Iris pigment epithelial cell (primary cell): Measurements from ENCODE around the gene SYNC.
"Not testable (repeated sequence)": the region's sequence is repeated elsewhere in the genome, so short reads cannot be mapped to it uniquely, and the experiment has no call there.

ENCODE experiments used
- DNase-seq: peaks from one replicate; pipeline ENCODE4 v3.0.0-alpha.2; 2011; ENCODE audit warnings: low read depth

The SYNC gene

DNA sequence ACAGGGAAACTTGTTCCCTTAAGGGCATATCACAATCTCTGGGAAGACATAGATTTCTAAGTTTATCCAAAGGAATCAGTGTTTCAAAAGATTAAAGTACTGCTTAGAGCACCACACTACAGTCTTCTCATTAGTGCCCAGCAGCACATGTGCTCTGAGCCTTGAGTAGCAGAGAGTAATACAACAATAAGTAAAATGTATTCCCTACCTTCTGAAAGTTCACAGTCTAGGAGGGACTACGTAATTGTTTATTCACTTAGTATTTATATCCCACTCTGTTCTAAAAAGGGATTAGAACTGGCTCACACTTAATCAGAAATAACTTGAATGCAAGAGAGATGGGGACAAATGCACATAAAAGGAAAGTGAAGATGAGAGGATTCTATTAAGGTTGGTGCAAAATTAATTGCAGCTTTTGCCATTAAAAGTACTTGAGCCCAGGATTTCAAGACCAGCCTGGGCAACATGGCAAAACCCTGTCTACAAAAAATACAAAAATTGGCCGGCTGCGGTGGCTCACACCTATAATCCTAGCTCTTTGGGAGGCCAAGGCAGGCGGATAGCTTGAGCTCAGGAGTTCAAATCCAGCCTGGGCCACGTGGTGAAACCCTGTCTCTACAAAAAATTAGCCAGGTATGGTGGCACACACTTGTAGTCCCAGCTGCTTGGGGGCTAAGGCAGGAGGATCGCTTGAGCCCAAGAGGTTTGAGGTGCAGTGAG is 9.0 kb downstream of the SYNC start:
- no peak for DNase-seq

DNA sequence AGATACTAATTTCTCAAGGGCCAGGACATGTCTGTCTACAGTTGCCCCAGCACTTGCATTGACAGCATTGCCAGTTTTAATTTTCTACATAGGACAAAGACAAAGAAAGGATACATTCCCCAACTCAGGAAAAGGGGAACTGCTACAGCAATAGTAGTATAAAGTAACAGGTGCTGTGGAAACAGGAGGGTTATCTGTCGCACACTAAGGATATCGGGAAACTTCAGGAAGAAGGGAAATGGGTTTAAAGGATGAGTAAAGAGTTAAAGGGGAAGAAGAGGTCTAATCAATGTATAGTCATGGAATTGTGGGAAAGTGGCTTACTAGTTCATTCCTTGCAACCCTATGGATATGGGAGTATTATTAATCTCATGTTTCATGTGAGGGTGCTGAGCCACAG is 16.2 kb downstream of the SYNC start:
- DNase-seq: no peak

GRCh38 chr1:32685498-32685897 is 17.1 kb downstream of the SYNC start:
- no peak for DNase-seq

GRCh38 chr1:32684167-32684811 is 18.3 kb downstream of the SYNC start:
- peak; percentile 76 for DNase-seq

DNA sequence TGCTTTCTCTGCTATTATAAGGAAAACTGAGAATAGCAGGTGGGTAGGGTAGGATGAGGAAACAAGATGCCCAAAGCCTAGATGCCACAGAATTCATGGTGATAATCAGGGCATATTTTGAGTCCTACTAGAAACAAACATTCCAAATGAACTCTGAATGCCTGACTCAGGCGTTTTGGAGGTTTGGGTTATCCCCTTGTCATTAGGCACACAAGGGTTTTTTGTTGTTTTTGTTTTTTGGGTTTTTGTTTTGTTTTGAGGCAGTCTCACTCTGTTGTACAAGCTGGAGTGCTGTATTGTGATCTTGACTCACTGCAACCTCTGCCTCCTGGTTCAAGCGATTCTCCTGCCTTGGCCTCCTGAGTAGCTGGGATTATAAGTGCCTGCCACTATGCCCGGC is 19.2 kb downstream of the SYNC start:
- DNase-seq: no peak

DNA sequence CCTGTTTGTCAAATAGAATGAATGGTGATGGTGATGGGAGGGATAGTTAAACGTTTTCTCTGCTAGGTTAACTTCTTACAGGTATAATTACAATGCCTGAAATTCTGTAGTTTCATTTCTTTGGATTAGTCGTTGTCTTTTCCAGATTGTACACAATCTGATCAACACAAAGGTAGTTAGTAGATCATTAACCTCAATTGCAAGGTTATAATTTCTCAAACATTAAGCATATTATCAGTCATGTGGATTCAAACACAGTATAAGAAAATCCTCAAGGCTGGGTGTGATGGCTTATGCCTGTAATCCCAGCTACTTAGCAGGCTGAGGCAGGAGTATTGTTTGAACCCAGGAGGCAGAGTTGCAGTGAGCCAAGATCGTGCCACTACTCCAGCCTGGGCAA is 20.6 kb downstream of the SYNC start:
- DNase-seq: no peak

DNA sequence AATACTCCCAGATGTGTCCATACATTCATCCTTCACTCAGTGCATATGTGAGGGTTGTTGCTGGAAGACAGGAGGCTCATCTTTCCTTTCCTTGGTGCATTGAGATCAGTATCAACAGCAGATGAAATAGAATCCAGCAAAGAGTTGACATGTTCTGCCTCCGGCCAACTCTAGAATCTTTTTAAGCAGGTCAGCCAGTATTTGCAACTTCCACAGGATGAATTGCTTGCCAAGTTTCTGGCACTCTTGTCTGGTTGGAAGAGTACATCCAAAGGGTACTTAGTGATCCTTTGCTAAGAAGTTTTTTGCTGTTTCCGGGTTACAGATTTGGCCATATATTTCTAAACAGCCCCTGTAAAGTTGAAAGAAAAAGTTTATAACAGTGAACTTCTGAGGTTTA is 21.1 kb downstream of the SYNC start:
- DNase-seq: peak; percentile 57

- no peak for DNase-seq
These were observed 21.9 kb downstream of the SYNC start for GRCh38 chr1:32680642-32681041.

GRCh38 chr1:32679993-32680392 is 22.6 kb downstream of the SYNC start:
- DNase-seq: not testable (repeated sequence)

DNA sequence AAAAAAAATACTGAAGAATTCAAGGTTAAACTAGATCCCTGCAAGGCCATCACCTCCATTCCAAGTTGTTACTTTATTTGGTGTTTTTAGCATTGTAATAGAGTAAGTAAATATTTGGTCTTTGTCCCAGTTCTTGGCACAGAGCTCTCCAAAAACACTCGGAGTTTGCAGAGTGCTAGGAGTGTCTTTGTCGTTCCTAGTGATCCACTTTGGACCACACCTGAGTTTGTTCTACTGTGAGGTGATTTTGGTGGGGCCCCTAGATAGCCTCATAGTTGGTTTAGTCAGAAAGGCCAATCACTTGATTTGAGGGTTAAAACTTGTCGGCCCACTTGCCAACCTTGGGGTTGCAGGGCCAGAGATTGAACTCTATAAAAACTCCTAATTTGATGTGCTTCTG is 25.6 kb downstream of the SYNC start:
- no peak for DNase-seq

DNA sequence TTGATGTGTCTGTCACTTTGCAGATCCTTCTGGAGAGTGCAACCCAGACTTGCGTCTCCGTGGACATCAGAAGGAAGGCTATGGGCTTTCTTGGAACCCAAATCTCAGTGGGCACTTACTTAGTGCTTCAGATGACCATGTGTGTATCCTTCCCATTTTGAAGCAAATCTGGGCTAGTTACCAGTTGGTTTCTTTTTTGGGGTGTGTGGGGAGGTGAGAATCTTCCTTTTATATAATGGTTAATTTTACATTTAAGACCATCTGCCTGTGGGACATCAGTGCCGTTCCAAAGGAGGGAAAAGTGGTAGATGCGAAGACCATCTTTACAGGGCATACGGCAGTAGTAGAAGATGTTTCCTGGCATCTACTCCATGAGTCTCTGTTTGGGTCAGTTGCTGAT is 33.9 kb downstream of the SYNC start:
- not testable (repeated sequence) for DNase-seq

- peak; percentile 20 for DNase-seq
These were observed 35.5 kb downstream of the SYNC start for GRCh38 chr1:32666901-32667566.

DNA sequence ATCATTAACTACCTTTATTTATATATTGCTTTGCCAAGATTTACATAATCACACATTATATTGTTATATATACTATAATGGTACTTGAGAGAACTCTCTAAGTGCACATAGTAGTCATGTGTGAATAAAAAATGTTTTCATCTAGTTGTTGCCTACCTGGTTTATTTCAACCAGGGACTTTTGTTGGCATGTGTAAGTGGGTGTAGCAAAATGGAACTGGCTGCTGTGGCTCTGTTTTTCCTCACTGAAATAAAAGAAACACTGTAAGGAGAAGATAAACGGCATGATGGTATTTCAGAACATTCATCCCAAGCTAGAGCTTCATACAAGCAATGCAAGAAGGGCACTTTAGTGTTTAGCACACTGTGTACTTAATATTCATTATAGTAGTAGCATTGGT is 36.7 kb downstream of the SYNC start:
- DNase-seq: no peak

DNA sequence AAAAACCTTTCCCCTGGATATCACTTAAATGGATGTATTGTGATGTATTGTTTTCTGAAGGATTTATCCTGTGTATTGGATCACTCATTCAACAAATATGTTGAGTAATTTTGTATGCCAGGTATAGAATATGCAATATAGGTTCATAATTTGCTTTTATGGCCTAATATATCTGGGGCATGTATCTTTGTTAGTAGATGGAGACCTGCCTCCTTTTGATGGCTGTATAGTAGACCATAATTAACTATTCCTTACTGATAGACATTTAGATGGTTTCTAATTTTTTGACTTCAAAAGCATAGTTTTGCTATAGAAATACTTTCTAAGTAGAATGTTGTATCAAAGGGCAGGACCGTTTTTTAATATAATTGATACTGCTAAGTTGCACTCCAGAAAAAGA is 43.0 kb downstream of the SYNC start:
- DNase-seq: no peak

DNA sequence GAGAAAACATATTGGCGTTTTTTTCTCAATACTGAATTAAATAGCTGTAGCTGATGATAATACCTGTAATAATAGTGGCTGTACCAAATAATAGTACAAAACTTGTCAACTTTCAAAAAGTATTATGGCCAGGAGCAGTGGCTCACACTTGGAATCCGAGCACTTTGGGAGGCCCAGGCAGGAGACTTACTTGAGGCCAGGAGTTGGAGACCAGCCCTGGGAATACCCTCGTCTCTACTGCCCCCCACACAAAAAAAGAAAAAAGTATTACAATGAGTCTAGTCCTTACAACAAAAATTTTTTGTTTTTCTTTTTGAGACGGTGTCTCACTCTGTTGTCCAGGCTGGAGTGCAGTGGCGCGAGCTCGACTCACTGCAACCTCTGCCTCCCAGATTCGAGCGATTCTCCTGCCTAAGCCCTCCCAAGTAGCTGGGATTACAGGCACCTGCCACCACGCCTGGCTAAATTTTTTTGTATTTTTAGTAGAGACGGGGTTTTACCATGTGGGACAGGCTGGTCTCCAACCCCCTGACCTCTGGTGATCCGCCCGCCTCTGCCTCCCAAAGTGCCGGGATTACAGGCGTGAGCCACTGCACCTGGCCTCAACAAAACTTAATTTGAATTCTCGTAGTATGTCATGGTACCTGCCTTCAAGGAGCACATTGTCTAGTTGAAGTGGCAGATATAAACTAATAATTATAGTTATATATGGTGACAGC is 50.2 kb downstream of the SYNC start:
- no peak for DNase-seq

DNA sequence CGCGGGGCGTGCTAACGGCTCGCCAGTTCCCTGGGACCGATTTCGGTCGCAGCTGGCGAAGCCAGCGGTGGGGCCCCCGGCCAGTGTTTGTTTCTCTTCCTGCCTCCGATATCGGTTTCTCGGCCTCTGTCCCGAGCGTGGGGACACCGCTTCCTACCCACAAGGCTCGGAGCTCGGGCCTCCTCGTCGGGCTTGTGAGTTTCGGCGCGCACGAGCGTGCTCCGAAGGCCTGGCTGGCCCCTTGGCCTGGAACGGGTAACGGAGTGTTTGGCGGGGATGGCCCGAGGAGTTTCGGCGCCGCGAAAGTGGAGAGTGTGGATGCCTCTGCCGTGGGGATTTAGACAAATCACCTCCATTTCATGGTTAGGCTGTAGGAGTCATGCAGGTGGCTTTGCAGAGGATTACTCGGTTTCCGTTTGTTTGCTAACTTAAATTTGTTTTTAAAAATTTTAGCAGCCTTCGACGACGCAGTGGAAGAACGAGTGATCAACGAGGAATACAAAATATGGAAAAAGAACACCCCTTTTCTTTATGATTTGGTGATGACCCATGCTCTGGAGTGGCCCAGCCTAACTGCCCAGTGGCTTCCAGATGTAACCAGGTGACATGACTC is 51.0 kb downstream of the SYNC start:
- peak; percentile 58 for DNase-seq

DNA sequence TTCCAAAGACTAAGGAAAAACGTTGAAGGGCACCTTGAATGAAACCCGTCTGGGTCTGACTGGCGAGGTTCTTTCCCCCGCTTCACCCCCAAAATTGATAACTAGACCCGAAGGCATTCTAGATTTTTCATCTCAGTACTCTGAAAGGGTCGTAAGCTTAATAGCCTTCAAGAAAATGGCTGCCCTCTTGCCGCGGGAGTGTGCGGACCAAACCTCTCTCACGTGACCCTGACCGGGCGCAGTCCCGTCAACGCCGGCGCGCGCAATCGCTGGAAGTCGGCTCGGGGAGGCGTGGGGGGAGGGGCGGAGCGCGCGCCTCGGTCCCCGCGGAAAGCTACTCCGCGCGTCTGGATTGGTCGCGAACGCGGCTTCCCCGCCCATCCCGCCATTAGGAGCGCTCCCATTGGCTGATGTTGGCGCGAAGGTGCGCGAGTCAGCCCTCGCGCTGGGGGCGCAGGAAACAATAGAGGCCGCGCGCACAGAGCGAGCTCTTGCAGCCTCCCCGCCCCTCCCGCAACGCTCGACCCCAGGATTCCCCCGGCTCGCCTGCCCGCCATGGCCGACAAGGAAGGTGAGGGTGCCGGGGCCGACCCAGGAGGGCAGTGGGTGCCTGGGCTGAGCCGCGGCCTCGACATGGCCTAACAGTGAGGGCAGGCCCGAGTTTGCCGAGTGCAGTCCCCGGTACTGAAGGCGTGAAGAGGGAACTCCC is 51.7 kb downstream of the SYNC start, which contains the start of gene RBBP4:
Gene RBBP4 (plus strand): TSS at position 457 of the 709 bp plus-strand sequence. CDS start 99 bp downstream, at position 556.
- DNase-seq: peak; percentile 97

GRCh38 chr1:32650248-32650751 is 52.3 kb downstream of the SYNC start, which contains the start of gene ZBTB8OS:
ZBTB8OS (minus strand) TSS chr1:32650550; CDS start chr1:32650529, 21 bp downstream.
- peak; percentile 94 for DNase-seq

DNA sequence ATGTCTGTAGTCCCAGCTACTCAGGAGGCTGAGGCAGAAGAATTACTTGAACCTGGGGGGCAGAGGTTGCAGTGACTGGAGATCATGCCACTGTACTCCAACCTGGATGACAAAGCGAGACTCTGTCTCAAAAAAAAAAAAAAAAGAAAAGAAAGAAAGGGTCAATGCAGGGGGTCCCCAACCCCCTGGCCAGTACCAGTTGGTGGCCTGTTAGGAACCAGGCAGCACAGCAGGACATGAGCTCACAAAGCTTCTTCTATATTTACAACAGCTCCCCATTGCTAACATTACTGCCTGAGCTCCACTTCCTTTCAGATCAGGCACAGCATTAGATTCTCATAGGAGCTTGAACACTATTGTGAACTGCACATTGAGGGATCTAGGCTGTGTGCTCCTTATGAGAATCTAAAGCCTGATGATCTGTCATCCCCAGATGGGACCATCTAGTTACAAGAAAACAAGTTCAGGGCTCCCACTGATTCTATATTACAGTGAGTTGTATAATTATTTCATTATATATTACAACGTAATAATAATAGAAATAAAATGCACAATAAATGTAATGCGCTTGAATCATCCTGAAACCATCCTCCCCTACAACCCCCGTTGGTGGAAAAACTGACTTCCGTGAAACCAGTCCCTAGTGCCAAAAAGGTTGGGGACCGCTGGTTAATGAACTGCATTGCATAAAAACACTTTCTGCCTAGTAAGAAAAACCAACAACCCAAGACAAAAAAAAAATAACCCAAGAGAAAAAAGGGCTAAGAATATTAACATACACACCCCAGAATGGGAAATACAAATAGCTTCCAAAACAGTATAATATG is 55.0 kb downstream of the SYNC start:
- DNase-seq: no peak

GRCh38 chr1:32644426-32644825 is 58.1 kb downstream of the SYNC start:
- no peak for DNase-seq
